GM21576 (cell line): ENCODE measurements around the gene SKAP1.

Experiments
- ATAC-seq: cut with Tn5 transposase; IDR thresholded peaks from one replicate; pipeline ENCODE4 v1.9.1; 2021; ENCODE audit warnings: mild to moderate bottlenecking, moderate library complexity; ENCODE audit not compliant: unreplicated experiment

Gene SKAP1

DNA sequence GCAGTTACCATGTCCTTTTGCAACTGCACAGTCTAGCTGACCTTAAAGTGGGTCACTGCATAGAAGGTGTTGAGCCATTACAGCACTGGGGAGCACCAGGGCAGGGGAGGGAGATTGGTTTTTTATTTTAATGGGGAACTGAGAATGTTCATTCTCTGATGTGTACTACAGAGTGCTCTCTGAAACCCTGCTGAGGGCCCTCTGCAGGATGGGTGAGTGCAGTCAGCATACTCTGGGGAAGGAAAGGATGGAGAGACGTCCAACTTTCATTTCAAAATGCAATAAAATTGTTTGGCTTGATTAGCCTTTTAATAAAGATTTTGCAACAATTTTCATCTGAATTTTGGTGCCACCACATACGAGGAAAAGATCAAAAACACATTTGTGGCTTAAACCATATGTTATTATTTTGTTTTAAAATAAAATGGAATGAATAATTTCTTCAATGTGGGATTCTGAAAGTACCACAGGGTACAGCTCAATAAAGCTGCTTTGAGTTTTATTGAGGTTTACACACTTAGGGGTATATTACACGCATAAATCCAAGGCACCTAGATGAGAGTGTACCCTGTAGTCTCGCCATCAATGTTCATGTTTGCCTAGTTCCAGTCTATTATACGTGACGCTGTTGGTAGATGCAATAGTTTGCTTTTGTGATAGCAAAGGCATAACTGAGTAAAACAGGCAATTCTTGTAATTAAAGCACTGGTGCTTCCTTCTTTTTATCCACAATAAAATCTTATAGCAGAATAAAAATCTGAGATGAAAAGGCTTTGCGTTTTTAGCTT, 249.0 kb downstream of the SKAP1 start:
- no peak for ATAC-seq

DNA sequence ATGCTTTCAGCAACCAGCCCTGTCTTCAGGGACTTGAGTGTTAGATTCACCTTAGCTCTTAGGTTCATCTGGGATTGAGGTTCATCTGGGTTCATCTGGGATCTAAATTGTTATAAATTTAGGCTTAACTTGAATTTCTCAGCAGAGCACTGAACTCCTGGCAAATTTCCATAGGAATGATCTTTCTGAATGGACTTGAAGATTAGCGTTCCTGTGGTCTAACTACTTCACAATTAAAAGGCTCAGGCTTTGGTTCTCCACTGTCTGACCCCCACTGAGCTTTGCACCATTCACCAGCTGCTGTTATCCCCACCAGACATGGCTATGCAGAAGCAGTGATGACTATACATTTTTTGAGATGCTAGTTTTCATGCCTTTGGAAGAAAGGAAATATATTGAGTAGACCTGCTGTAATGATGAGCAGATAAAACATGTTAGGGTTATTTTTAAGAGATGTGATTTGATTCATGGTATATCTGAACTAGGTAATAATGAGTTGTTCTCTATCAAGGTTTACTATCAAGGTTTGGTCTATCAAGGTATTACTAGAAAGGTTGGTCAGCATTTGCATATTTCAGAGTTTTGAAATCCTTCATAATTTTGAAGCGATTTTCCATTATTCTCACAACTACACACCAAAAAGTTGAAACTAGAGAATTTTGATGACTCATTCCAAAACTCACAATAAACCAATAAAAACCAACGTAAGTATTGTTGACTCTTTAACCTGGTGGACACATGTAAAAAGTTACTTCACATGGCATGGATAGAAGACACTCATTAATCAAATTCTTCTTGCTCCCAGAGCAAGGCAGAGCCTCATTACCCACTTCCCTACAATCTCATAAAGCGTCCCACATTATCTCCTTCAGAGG, 250.7 kb downstream of the SKAP1 start:
- ATAC-seq = no peak

DNA sequence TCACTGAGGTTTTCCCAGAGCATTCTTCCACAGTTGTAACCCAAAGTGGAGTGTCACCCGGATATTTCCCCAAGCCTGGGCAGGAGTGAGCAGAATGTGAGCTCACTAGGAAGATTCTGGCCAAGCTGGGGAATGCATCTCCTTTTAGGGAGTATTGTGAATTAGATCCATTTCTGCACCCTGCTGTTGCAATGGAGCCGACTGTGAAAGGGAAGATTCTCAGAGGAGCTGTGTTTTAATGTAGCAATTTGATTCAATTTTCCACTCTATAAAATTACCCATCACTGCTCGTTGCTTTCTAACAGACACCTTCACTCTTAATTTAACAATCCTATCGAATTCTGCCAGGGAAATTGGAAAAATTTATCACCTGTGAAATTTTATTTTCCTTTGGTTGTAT, 251.7 kb downstream of the SKAP1 start:
- no peak for ATAC-seq

DNA sequence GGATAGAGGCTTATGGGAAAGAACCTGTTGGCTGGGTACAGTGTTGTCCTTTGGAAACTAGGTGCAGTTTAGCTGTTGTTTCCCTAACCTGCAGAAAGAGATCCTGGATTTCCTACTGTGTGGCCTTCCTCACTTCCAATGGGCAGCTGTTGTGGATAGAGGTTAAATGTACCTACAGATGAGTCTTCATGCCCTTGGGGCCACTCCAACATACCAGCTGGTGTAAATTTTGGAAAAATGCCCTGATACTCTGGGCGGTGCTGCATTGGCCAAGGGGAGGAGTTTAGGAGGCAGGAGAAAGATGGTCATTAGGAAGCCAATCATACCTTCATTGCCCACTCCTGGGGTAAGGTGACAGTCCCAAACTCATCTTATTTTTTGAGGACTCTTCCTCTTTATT, 252.2 kb downstream of the SKAP1 start:
- no peak for ATAC-seq

DNA sequence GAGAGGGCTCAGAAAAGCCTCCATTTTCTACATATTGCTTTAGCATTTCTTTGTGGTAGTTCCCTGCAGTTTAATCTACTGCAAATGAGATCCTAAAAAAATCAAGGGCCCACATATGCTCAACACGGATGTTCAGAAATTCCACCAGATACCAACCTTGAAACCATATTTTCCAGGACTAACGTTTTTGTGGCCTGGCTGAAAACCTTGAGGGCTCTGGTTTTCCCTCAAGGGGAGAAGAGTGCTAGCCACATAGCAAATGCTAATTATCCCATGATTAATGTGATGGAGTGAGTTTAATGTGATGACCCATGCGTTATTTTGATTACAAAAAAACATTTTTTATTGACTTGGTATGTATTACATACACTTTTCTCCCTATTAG, 253.6 kb downstream of the SKAP1 start:
- no peak for ATAC-seq

DNA sequence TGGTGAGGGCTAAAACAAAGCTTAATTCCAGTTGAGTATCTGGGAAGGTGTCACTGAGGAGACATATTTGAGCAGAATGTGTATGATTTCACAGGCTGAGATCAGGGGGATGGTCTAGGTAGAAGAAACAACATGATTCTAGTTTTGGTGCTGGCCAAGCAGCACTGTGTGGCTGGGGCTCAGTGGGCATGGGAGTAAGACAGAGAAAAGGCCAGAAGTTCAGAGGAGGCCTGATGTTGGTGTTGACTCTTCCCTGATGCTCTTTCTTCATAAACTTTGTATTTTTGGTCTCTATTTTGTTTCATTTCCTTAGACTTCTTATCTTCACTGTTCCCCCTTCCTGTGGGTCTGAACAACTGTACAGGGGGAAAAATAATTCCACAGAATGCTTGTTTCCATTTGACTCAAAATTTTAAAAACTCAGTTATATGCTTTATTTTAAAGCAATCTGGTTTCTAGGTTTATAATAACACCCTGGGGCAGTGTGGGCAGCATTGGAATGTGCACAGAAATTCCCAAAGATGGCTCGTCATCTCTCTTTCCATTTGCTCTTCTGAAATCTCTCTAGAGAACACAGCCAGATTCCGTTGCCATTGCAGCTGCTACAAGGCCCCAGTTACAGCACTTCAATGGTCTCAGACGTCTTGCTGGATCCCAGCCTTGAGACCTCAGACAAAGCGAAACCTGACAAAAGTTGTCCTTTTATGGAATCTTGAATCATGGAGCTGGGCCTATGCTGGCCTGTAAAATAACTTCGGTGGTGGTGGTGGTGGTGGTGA, 254.1 kb downstream of the SKAP1 start:
- no peak for ATAC-seq

DNA sequence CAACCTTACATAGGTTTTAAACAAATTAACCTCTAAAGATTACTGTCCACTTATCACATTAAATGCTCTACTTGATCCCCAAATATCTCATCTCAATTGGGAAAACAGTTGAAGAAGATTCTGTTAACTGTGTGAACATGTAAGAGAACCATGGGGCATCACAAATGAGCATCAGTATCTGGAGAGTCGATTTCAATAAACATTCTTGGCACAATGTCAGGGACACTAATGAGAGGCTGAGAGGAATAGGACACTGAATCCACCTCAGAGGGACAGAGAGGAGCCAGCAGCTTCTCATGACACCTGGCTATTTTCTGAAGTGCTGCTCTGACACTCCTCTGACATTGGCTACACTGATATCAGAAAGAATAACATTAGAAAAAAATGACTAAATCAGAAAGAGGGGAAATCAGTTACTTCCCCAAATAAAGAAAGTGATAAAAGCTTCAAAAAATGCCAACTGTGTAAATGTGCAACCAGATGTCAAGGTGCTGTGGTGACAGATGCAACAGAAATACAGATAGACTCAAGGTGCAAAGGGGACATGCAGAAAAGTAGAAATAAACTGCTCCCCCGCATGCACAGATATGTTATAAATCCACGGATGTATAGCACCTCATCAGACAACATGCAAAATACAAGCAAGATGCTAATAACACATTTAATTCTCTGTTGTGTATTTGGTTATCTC, 255.0 kb downstream of the SKAP1 start:
- no peak for ATAC-seq

DNA sequence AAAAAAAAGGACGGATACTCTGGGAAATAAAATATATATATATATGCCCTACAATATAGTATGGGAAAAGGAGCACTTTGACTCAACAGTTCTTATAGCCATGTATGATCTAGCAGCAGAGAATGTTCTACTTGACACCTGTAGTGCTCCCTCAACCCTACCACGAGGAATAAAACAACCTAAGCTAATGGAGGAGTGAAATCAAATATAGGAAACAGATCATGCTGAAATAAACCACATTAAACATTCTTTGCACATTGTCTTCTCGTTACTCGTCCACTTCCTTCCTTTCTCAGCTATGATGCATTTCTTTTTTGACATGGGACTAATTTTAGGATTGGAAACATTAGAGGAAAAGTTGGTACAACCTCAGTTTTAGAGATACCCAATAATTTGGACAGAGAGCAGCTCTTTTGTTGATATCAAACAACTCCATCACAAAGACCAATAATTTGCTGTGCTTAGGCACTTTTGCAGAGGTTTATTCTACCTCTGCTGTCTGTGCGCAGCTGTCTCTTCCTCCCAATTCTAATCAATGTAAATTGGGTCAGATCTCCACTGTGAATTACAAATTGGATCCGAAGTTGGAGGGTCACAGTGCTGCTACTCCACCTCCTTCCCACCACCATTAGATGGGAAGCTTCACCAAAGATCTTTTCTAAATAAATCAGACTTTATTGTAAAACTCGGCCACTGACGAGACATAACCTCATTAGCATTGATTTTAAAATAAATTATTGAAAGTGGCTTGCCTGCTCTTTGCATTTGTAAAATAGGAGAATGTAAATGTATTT, 256.6 kb downstream of the SKAP1 start:
- no peak for ATAC-seq

DNA sequence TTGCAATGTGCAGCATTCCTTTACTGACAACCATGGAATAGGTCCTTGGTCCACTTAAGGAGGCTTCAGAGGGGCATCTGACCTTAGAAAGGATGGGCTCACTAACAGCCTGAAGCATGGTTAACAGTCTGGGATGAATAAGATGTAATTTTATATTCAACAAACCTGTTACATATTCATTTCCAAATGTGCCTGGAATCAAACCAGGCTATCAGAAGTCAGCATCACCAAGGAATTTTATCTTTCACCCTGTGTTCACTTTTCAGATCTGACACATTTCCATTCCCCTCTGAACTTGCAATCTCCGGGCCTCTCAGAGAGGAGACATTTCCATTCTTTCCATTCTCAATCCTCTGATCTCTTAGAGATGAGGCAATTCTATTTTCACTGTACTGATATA, 260.1 kb downstream of the SKAP1 start:
- ATAC-seq = no peak

DNA sequence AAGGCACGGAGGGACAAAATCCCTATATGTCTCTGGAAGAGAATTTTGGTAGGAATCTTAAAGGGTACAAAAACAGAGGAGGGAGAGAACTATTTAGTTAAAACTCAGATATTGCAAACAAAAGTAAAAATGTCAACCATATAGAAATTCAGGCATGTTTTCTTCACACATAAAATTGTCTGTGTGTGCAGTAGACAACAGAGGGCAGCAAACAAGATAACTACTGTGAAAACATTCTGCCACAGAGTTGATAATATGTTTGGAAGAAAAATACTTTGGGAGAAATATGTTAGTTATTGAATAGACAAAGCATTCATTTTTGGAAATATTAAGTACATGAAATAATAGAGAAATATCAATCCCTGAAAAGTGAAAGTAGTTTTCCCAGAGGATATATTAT, 266.2 kb downstream of the SKAP1 start:
- ATAC-seq = no peak

DNA sequence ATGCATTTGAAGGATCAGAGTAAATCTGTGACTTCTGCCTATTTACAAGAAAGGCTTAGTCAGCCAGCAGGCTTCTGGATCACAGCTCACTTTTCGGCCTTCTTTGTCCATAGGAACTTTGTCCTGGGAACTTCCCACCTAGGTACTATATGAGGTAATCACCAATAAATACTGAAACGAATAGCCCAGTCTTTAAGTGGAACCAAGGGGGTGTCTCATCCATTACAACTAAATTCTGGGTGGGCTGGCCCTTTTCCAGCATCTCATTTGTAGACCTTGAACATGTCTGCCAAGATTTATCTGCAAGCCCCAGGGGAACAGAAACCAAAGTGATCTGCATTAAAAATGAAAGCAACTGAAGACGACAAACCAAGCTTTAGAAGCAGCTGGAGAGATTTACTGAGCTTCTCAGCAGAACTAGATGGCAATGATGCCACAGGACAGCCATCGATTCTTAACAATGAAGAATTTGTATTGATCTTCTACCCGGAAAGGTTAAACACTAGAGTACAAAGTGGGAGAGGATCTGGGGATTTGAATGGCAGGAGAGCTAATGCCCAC, 267.0 kb downstream of the SKAP1 start:
- no peak for ATAC-seq

DNA sequence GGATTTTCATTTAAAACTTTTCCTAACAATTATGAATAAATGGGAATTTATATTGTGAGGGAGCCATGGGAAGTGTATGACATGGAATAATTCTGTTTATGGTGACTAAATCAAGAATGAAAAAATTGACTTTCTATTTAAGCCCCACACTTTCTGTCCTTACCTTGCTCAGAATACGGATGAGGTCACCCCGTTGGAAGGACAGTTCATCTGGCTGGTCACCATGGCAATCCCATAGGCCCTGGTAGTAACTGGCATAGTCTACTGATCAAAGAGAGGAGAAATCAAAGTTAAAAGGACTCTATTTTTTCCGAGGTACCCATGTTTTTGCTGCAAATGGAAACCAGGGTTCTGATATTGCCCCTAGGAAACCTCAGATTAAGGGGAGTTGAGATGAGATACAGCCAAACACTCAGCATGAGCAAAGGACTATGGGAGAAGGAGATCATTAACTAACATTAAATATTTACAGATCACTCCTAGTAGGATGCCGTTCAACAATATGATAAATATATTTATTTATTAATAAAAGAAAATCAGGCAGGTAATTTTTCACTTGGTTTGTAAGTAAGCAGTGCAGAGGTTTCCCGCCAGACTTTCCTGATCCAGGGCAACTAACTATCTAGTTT, 267.6 kb downstream of the SKAP1 start:
- no peak for ATAC-seq

DNA sequence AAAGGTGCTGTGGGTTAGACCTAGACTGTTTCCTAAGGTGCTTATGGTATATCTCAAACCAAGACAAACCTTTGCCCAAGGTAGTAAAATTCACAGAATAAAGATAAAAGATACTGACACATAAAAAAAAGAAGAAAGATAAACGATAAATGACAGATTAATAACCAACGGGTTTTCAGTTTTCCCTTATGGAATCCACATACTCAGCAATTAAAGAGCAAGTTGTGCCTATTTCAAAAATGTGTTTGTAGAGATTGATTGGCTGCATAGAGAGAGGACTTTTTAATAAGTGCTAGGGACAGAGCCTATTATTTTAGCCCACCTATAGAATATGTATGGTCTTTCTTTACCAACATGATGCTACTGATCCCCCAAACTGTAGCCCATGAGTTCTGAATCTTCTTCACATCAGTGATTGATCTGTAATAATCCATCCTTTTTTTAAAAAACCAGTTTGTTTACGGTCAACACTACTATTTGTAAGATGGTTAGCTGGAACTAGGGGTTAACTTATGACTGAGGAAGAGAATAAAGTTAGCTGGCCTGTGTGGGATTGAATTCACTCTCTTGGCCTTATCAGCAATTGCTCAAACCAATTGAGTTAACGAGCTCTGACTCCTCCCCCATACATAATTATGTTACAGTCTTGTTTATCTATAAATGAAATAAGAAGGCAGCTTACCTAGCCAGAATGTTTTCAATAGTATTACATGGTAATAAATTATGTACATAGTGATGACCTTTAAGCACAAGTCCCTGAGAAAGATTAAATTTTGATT, 268.7 kb downstream of the SKAP1 start:
- no peak for ATAC-seq

DNA sequence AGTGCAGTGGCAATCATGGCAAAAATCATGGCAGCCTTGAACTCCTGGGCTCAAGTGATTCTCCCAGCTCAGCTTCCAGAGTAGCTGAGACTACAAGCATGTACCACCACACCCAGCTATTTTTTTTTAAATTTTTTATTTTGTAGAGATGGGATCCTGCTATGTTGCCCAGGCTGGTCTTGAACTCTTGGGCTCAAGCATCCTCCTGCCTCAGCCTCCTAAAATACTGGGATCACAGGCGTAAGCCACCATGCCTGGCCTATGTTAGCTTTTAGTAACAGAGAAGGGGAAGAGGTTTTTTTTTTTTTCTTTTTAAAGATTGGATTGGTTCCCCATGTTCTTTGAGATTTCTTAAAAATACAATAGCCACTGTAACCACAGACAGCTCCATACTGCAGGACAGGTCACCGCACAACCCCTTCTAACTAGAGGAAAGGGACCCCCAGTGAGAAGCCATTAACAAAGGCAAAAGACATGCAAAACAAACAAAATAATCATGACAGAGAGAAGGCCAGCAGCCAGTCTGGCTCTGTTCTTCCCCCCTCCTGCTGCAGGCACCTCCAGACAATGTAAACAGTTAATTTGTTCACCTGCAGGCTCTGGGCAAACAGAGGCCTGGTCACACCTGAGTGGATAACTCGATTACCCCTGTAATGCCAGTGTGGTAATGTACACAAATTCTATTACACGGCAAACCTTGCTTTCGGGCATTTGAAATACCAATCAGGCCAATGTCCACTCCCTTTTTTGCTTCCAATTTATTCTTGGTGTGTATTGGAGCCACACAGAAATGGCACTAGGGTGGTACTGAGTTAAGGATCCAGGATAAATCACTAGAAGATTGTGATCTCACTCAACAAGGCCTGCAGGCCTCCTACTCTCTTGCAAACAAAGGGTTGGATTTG, 269.6 kb downstream of the SKAP1 start:
- ATAC-seq = no peak

DNA sequence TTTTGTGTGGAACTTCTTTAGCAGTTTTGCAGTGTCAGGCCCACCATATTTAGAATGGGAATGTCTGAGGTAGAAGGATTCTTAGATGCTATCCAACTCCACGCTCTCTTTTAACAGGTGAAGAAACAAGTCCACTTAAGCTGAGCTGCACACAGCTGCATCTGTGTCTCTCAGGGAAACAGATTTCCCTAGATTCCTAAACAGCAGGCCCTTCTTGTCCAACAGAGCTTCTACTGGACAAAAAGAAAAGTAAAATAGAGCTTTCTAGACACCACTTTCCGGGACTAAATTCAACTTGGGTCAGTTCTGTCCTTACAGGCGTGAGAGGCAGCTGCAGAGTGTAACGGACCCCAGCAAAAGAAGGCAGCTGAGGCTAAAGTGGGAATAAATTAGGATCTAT, 270.8 kb downstream of the SKAP1 start:
- no peak for ATAC-seq

DNA sequence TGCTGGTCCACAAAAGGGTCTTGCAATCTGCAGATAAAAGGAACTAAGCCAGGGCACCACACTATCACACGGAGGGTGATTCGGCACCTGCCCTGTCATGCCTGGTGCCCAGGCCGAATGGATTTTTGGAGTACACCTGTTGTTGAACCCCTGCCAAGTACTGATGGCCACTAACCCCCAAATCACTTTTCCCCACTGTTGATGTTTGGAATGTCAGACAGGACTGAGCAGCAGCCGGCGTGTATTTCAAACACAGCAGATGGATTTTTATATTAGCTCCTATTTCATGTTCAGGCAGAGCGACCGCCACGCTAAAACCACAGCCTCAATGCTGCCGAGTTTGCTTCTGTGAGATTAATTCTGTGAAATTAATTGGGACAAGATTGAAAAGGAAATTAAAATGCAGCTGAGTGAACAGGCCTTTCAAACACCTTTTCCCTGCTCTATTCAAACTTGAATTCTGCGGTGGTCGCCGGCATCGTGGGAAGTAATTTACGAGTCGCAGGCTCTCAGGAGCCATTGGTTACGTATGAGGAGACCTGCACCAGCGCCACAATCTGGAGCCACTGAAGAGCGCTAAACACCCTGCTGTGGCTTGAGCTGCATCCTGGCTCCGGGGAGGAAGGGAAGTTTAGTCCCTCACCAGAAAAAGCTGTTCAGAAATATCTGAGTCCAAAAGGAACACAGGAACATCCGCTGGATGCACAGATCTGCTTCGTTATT, 274.0 kb downstream of the SKAP1 start:
- ATAC-seq = no peak
